SU-DHL-6 (cell line): ENCODE results near the gene TM9SF1.
A peak's percentile ranks its signal among the peaks of the same experiment; 100 is the strongest.

Source experiments
- H2AFZ ChIP-seq: fragments of 200-600 bp; sonication (generic); 2 replicates; pipeline ENCODE4 v1.6.1; 2014; ENCODE audit warnings: low read depth, mild to moderate bottlenecking, moderate library complexity, mixed read lengths, antibody characterized with exemption, low read length; ENCODE audit not compliant: severe bottlenecking
- H3F3A ChIP-seq: fragments of 200-600 bp; shearing (Covaris generic); 2 replicates; pipeline ENCODE4 v1.6.0; 2016; ENCODE audit warnings: antibody characterized with exemption, mild to moderate bottlenecking; ENCODE audit not compliant: insufficient read depth
- H3K27ac ChIP-seq: fragments of 200-600 bp; sonication (generic); 2 replicates; pipeline ENCODE4 v1.5.1; 2016; ENCODE audit warnings: low read depth, mild to moderate bottlenecking, low read length, moderate library complexity, mixed read lengths
- H3K27me3 ChIP-seq: fragments of 200-600 bp; sonication (generic), shearing (Covaris generic); 2 replicates; pipeline ENCODE4 v1.6.0; 2014; ENCODE audit warnings: mild to moderate bottlenecking, low read length
- H3K36me3 ChIP-seq: fragments of 200-600 bp; sonication (generic); 2 replicates; pipeline ENCODE4 v1.6.1; 2014; ENCODE audit warnings: mild to moderate bottlenecking, low read length, mixed read lengths
- H3K4me2 ChIP-seq: fragments of 300-600, 200-600 bp; shearing (Covaris generic), sonication (generic); 2 replicates; pipeline ENCODE4 v1.6.0; 2014; ENCODE audit warnings: low read length, low read depth, mild to moderate bottlenecking; ENCODE audit not compliant: poor library complexity, severe bottlenecking
- H3K4me3 ChIP-seq: fragments of 200-600 bp; sonication (generic); 2 replicates; pipeline ENCODE4 v1.5.1; 2014; ENCODE audit warnings: antibody characterized with exemption, low read length, mild to moderate bottlenecking, mixed read lengths; ENCODE audit not compliant: insufficient read depth, poor library complexity, severe bottlenecking
- H3K79me2 ChIP-seq: fragments of 200-600 bp; sonication (generic); 2 replicates; pipeline ENCODE4 v1.6.1; 2014; ENCODE audit warnings: mild to moderate bottlenecking, low read length, moderate library complexity; ENCODE audit not compliant: insufficient read depth
- H3K9ac ChIP-seq: fragments of 200-600 bp; sonication (generic); 2 replicates; pipeline ENCODE4 v1.7.0; 2014; ENCODE audit warnings: mild to moderate bottlenecking, low read length
- H3K9me2 ChIP-seq: fragments of 200-600 bp; sonication (generic); replicated peaks from 2 replicates; pipeline ENCODE4 v1.6.1; 2014; ENCODE audit warnings: low read length; ENCODE audit not compliant: insufficient read depth
- H3K9me3 ChIP-seq: fragments of 200-600 bp; sonication (generic); 2 replicates; pipeline ENCODE4 v1.6.1; 2014; ENCODE audit warnings: low read length, mixed read lengths; ENCODE audit not compliant: insufficient read depth
- H4K20me1 ChIP-seq: fragments of 200-600 bp; sonication (generic); 2 replicates; pipeline ENCODE4 v1.6.1; 2014; ENCODE audit warnings: low read depth, mild to moderate bottlenecking, antibody characterized with exemption, low read length, moderate library complexity, mixed read lengths
- CTCF ChIP-seq: fragments of 200-600 bp; sonication (generic); IDR thresholded peaks from one replicate; pipeline ENCODE4 v1.5.1; 2017; ENCODE audit warnings: antibody characterized with exemption, mild to moderate bottlenecking, low read length, moderate library complexity; ENCODE audit not compliant: insufficient read depth, poor library complexity, severe bottlenecking
- EZH2phosphoT487 ChIP-seq: fragments of 200-600 bp; sonication (generic), shearing (Covaris generic); conservative IDR thresholded peaks from 2 replicates; pipeline ENCODE4 v1.6.1; 2018; ENCODE audit warnings: mild to moderate bottlenecking, antibody characterized with exemption, low read length, moderate library complexity, mixed read lengths

The TM9SF1 gene

GRCh38 chr14:24197056-24197450, 1.8 kb upstream of the TM9SF1 start:
- no peak overlapping the region for H2AFZ ChIP-seq
- H3F3A ChIP-seq = peaks cover 24% of the 10 kb centered on the region
- no peaks in the 10 kb centered on the region for H3K27me3 ChIP-seq
- peak overlapping the region; percentile 63 for H3K9ac ChIP-seq
- H3K4me2 ChIP-seq = peak overlapping the region; percentile 74
- no peak for TF ChIP-seq EZH2phosphoT487
- no peak for TF ChIP-seq CTCF
- H3K9me3 ChIP-seq = no peaks in the 10 kb centered on the region
- no peaks in the 10 kb centered on the region for H3K9me2 ChIP-seq
- H4K20me1 ChIP-seq = no peaks in the 10 kb centered on the region
- peak overlapping the region; percentile 83 for H3K27ac ChIP-seq
- H3K79me2 ChIP-seq = peaks cover 18% of the 10 kb centered on the region; the same call in 1 of the 2 replicates
- H3K36me3 ChIP-seq = peaks cover 3% of the 10 kb centered on the region; the same call in 1 of the 2 replicates
- peak overlapping the region; percentile 41 for H3K4me3 ChIP-seq

GRCh38 chr14:24196071-24197055, 1.1 kb upstream of the TM9SF1 start:
- no peaks in the 10 kb centered on the region for H3K9me3 ChIP-seq

GRCh38 chr14:24194873-24195185, 412 bp downstream of the TM9SF1 start:
- H3K36me3 ChIP-seq = no peaks in the 10 kb centered on the region
- H3K4me2 ChIP-seq = peak overlapping the region; percentile 74
- peak overlapping the region; percentile 63 for H3K9ac ChIP-seq
- TF ChIP-seq EZH2phosphoT487 (no peak), CTCF (no peak)
- no peaks in the 10 kb centered on the region for H4K20me1 ChIP-seq
- H3K4me3 ChIP-seq = peak overlapping the region; percentile 66
- peaks cover 27% of the 10 kb centered on the region for H3F3A ChIP-seq
- no peaks in the 10 kb centered on the region for H3K27me3 ChIP-seq
- peak overlapping the region; percentile 83 for H3K27ac ChIP-seq
- H3K9me2 ChIP-seq = no peaks in the 10 kb centered on the region
- H2AFZ ChIP-seq = peak overlapping the region; percentile 72
- H3K9me3 ChIP-seq = no peaks in the 10 kb centered on the region
- H3K79me2 ChIP-seq = peaks cover 18% of the 10 kb centered on the region; the same call in 1 of the 2 replicates

More at GRCh38 chr14:24196071-24197055, 1.1 kb upstream of the TM9SF1 start:
- peak overlapping the region; percentile 63 for H3K9ac ChIP-seq
- no peaks in the 10 kb centered on the region for H3K9me2 ChIP-seq
- H3K27me3 ChIP-seq = no peaks in the 10 kb centered on the region
- peaks cover 24% of the 10 kb centered on the region for H3F3A ChIP-seq
- H3K4me2 ChIP-seq = peak overlapping the region; percentile 74
- peak overlapping the region; percentile 83 for H3K27ac ChIP-seq
- peak overlapping the region; percentile 66 for H3K4me3 ChIP-seq
- H3K79me2 ChIP-seq = peaks cover 18% of the 10 kb centered on the region; the same call in 1 of the 2 replicates
- H3K36me3 ChIP-seq = peaks cover 2% of the 10 kb centered on the region; the same call in 1 of the 2 replicates
- no peaks in the 10 kb centered on the region for H4K20me1 ChIP-seq
- H2AFZ ChIP-seq = peak overlapping the region; percentile 72
- TF ChIP-seq CTCF (no peak), EZH2phosphoT487 (no peak)
